SK-N-SH (cell line): ENCODE measurements around the gene FBXO3. TPM values are rescaled to one million over a fixed set of nuclear protein-coding genes. Genes with fewer than 3 reads are reported as not detected.

Source experiments
- CTCF ChIA-PET: fragments of 300-600, 350-600 bp; formaldehyde crosslinking; extraction: SDS; loops from one replicate; lab custom pipeline; 2021; lab: Yijun Ruan, JAX
- POLR2A ChIA-PET: fragments of 350-600 bp; sonication (Branson Sonifier 250); formaldehyde crosslinking; extraction: SDS; loops from one replicate; lab custom pipeline; 2020; ENCODE audit warnings: antibody characterized with exemption, inconsistent platforms; lab: Yijun Ruan, JAX
- DNase-seq: peaks from one replicate; pipeline ENCODE4 v3.0.0; 2012
- H2AFZ ChIP-seq: fragments of 200-600 bp; sonication (generic); 2 replicates; pipeline ENCODE4 v1.8.1; 2016; ENCODE audit warnings: antibody characterized with exemption, mild to moderate bottlenecking, low read depth
- H3F3A ChIP-seq: fragments of 200-600 bp; sonication (generic); replicated peaks from 2 replicates; pipeline ENCODE3; 2016; ENCODE audit warnings: antibody characterized with exemption, mild to moderate bottlenecking; ENCODE audit not compliant: insufficient read depth
- H3K27ac ChIP-seq, 2 experiments: fragments of 200-500 bp in 1 of 2; fragments of 200-600 bp in 1 of 2; sonication (Bioruptor generic) in 1 of 2; sonication (generic), shearing (Covaris generic) in 1 of 2; 2 replicates each; pipeline versions ENCODE4 v1.5.1 to v1.6.1; 2014 to 2016; ENCODE audit warnings: low read depth in 2 of 2, inconsistent platforms in 1 of 2, low read length in 1 of 2, mild to moderate bottlenecking in 1 of 2, mixed read lengths in 1 of 2
- H3K27me3 ChIP-seq: fragments of 200-600 bp; sonication (generic), shearing (Covaris generic); 2 replicates; pipeline ENCODE4 v1.6.1; 2016; ENCODE audit warnings: mixed run types; ENCODE audit not compliant: insufficient read depth
- H3K36me3 ChIP-seq, 2 experiments: fragments of 200-500 bp in 1 of 2; fragments of 200-600 bp in 1 of 2; sonication (Bioruptor generic) in 1 of 2; sonication (generic) in 1 of 2; replicated peaks in 1 of 2; 2 replicates each; pipeline versions ENCODE3 to v1.5.1; 2014 to 2016; ENCODE audit warnings: low read length in 1 of 2, mild to moderate bottlenecking in 1 of 2; ENCODE audit not compliant: insufficient read depth in 2 of 2, control insufficient read depth in 1 of 2
- H3K4me1 ChIP-seq, 2 experiments: fragments of 200-500 bp in 1 of 2; fragments of 200-600 bp in 1 of 2; sonication (Bioruptor generic) in 1 of 2; sonication (generic), shearing (Covaris generic) in 1 of 2; 2 replicates each; pipeline versions ENCODE4 v1.5.1 to v1.6.1; 2014 to 2016; ENCODE audit warnings: low read depth in 1 of 2, low read length in 1 of 2, mixed run types in 1 of 2; ENCODE audit not compliant: insufficient read depth in 2 of 2, control insufficient read depth in 1 of 2
- H3K4me2 ChIP-seq: fragments of 200-600 bp; sonication (generic), shearing (Covaris generic); 2 replicates; pipeline ENCODE4 v1.6.1; 2017; ENCODE audit warnings: mixed run types
- H3K4me3 ChIP-seq, 2 experiments: fragments of 200-500 bp in 1 of 2; fragments of 200-600 bp in 1 of 2; sonication (Bioruptor generic) in 1 of 2; sonication (generic), shearing (Covaris generic) in 1 of 2; 2 replicates each; pipeline versions ENCODE4 v1.5.1 to v1.8.1; 2014 to 2016; ENCODE audit warnings: low read depth in 2 of 2, inconsistent platforms in 1 of 2, low read length in 1 of 2, mild to moderate bottlenecking in 1 of 2, mixed read lengths in 1 of 2, moderate library complexity in 1 of 2
- H3K79me2 ChIP-seq: fragments of 200-600 bp; sonication (generic); 2 replicates; pipeline ENCODE4 v1.8.1; 2017; ENCODE audit warnings: mild to moderate bottlenecking; ENCODE audit not compliant: insufficient read depth
- H3K9ac ChIP-seq: fragments of 200-600 bp; sonication (generic); 2 replicates; pipeline ENCODE4 v1.6.1; 2017; ENCODE audit warnings: mixed run types
- H3K9me2 ChIP-seq: fragments of 200-600 bp; sonication (generic); 2 replicates; pipeline ENCODE4 v1.6.1; 2017; ENCODE audit warnings: mixed run types
- H3K9me3 ChIP-seq: fragments of 200-600 bp; sonication (generic); 2 replicates; pipeline ENCODE4 v1.6.1; 2017; ENCODE audit warnings: mixed run types, mild to moderate bottlenecking, moderate library complexity
- H4K20me1 ChIP-seq: fragments of 200-600 bp; sonication (generic); 2 replicates; pipeline ENCODE4 v1.6.1; 2017; ENCODE audit warnings: mild to moderate bottlenecking, mixed run types; ENCODE audit not compliant: insufficient read depth
- ELF1 ChIP-seq: IDR thresholded peaks from 2 replicates; pipeline ENCODE4 v1.4.0; 2012
- EP300 ChIP-seq, 2 experiments: IDR thresholded peaks; 2 replicates each; pipeline versions ENCODE4 v1.4.0 to v1.6.1; 2012; ENCODE audit warnings: borderline replicate concordance in 1 of 2, low read depth in 1 of 2, low read length in 1 of 2
- MAX ChIP-seq: IDR thresholded peaks from 2 replicates; pipeline ENCODE4 v1.4.0; 2012; ENCODE audit warnings: low read depth
- NFIC ChIP-seq: IDR thresholded peaks from 2 replicates; pipeline ENCODE4 v1.4.0; 2012; ENCODE audit warnings: borderline replicate concordance
- NRF1 ChIP-seq: IDR thresholded peaks from 2 replicates; pipeline ENCODE4 v1.6.1; 2012; ENCODE audit warnings: low read depth, mild to moderate bottlenecking, low read length
- RCOR1 ChIP-seq: fragments of 150-350 bp; IDR thresholded peaks from 2 replicates; pipeline ENCODE4 v1.6.1; 2017; ENCODE audit warnings: antibody characterized with exemption, low read length
- TAF1 ChIP-seq: IDR thresholded peaks from 2 replicates; pipeline ENCODE4 v1.6.1; 2012; ENCODE audit warnings: low read depth, mild to moderate bottlenecking, low read length, moderate library complexity, borderline replicate concordance
- ZBTB33 ChIP-seq: IDR thresholded peaks from 2 replicates; pipeline ENCODE4 v1.4.0; 2012; ENCODE audit warnings: low read depth, borderline replicate concordance
- WGBS: methylation state at CpG from one replicate; pipeline ENCODE4 v1.1.6; 2017; ENCODE audit warnings: low lambda C conversion rate; 5-methylcytosine and 5-hydroxymethylcytosine counted together
- polyA plus RNA-seq, 3 experiments: library from polyadenylated mRNA; depleted of rRNA; stranded (reverse); fragments of >200 nt; gene quantifications; 2 replicates each; pipeline ENCODE4 v1.2.3, GENCODE V29; 2012
- TF ChIP-seq, protein P1 (sequence below): IDR thresholded peaks from 2 replicates; pipeline ENCODE4 v1.4.0; 2012; ENCODE audit warnings: low read depth, borderline replicate concordance

Gene FBXO3
- polyA plus RNA-seq, 1 of the 3 experiments (the other 2 are of a cell fraction), result 17.9 TPM

GRCh38 chr11:33747979-33748378 is 26.3 kb downstream of the FBXO3 start:
- Histone ChIP-seq H3K4me3 (no peak overlapping the region), H2AFZ (0 out of 2 replicates have a peak overlapping the region, but pooled peaks have one; percentile 4), H3K9me2 (no peaks in the 10 kb centered on the region), H3K4me1 (peaks cover 0 to 7% of the 10 kb centered on the region in 2 experiments; a peak in 3 of 4 replicates), H3K9me3 (no peaks in the 10 kb centered on the region), H3K4me2 (no peak overlapping the region), H3K36me3 (peaks cover 39 to 56% of the 10 kb centered on the region in 2 experiments), H3K9ac (no peak overlapping the region), H3K79me2 (no peaks in the 10 kb centered on the region), H4K20me1 (no peaks in the 10 kb centered on the region), H3F3A (peaks cover 16% of the 10 kb centered on the region), H3K27ac (peak overlapping the region in 1 of 2 experiments; percentile 25; a peak in 2 of 4 replicates), H3K27me3 (no peaks in the 10 kb centered on the region)
- 29% methylated on average over 2 of the region's 2 CpGs for WGBS
- ChIA-PET CTCF (no interaction called here), POLR2A (no interaction called here)
- TF ChIP-seq NFIC (0 out of 2 replicates have a peak, but pooled peaks have one; percentile 6), MAX (no peak), RCOR1 (no peak)
- no peak for DNase-seq

DNA sequence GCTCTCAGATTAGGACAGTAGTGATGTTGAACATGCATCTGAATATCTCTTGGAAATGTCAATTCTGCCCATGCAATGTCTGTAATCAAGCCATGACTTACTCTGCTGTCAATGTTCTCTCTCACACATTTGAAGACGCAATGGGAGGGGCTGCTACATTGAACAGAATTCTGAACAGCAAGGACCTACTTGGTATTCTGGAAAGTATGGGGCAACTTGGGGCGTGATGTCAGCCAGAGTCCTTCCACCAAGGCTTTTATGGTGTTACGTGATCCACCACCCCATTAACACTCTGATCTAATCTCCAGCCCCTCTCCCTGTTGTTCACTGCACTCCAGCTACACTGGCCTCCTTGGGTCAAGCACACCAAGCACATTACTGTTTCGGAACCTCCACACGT is 31.0 kb downstream of the FBXO3 start:
- TF ChIP-seq TAF1 (no peak), ELF1 (no peak), ZBTB33 (no peak), RCOR1 (no peak), EP300 (IDR thresholded peaks at IDR 0.05; ENCODE audit: borderline replicate concordance in 1 of 2, low read depth in 1 of 2, low read length in 1 of 2) (no peak), NRF1 (no peak), MAX (no peak)
- TF ChIP-seq, protein P1, sequence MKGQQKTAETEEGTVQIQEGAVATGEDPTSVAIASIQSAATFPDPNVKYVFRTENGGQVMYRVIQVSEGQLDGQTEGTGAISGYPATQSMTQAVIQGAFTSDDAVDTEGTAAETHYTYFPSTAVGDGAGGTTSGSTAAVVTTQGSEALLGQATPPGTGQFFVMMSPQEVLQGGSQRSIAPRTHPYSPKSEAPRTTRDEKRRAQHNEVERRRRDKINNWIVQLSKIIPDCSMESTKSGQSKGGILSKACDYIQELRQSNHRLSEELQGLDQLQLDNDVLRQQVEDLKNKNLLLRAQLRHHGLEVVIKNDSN, result no peak
- TF ChIP-seq, all 33 proteins: peak for 0
- peaks cover 15 to 29% of the 10 kb centered on the region in 2 experiments for H3K36me3 ChIP-seq
- H3K4me1 ChIP-seq, result peaks cover 0 to 7% of the 10 kb centered on the region in 2 experiments; a peak in 2 of 4 replicates
- ChIA-PET POLR2A (interaction anchor here (1.4 kb wide), 1 partner anchor 43 kb away, joined by 5 read pairs; no protein-coding TSS in a partner anchor), CTCF (interaction anchor here (0.8 to 2.2 kb wide), 14 partner anchors 9 to 384 kb away, joined by 3 to 31 read pairs (median 10); partner anchors contain the start of gene C11orf91)
- WGBS, result 97% methylated on average over 5 of the region's 5 CpGs
- H3F3A ChIP-seq, result peaks cover 18% of the 10 kb centered on the region
- H3K9ac ChIP-seq, result no peak overlapping the region
- no peak overlapping the region for H3K4me2 ChIP-seq
- H3K9me2 ChIP-seq, result no peaks in the 10 kb centered on the region
- H3K9me3 ChIP-seq, result no peaks in the 10 kb centered on the region
- H3K27me3 ChIP-seq, result no peaks in the 10 kb centered on the region
- H3K27ac ChIP-seq, result no peak overlapping the region
- H3K4me3 ChIP-seq, result no peak overlapping the region
- DNase-seq, result no peak
- no peaks in the 10 kb centered on the region for H4K20me1 ChIP-seq
- H3K79me2 ChIP-seq, result peaks cover 1% of the 10 kb centered on the region; the same call in 1 of the 2 replicates
- no peak overlapping the region for H2AFZ ChIP-seq
